GM19372 (cell line): Measurements from ENCODE around the gene CCR5.

ENCODE experiments used
- ATAC-seq: cut with Tn5 transposase; IDR thresholded peaks from one replicate; pipeline ENCODE4 v1.9.1; 2021; ENCODE audit warnings: mild to moderate bottlenecking, low read depth, moderate library complexity; ENCODE audit not compliant: unreplicated experiment

Gene CCR5

GRCh38 chr3:46405301-46406019 lies 34.7 kb downstream of the CCR5 start:
- ATAC-seq: no peak

DNA sequence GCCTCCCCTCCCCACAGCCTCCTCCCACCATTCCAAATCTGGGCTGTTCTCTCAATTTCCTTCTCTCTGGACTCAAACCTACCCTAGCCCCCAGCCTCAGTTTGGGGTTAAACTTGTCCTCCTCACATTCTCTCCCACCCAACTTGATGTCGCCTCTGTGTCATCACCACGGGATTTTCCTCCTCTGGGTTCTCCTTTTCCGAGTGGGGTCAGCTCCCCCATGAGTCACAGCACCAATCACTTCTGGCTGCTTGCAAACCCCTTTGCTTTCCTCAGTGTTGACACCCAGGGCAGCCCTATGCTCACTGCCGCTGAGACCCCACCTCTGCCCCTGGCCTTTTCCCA lies 35.7 kb downstream of the CCR5 start:
- no peak for ATAC-seq

GRCh38 chr3:46406788-46407611 lies 36.3 kb downstream of the CCR5 start, which contains the start of the genes CCR5AS and CCRL2:
Gene CCR5AS (minus strand): TSS chr3:46407066.
Gene CCRL2 (plus strand): TSS chr3:46407259. CDS start chr3:46408080, 821 bp downstream.
- no peak for ATAC-seq

- no peak for ATAC-seq
These were observed 37.2 kb downstream of the CCR5 start for GRCh38 chr3:46407970-46408369.

GRCh38 chr3:46408853-46409252 lies 38.1 kb downstream of the CCR5 start:
- ATAC-seq: no peak

DNA sequence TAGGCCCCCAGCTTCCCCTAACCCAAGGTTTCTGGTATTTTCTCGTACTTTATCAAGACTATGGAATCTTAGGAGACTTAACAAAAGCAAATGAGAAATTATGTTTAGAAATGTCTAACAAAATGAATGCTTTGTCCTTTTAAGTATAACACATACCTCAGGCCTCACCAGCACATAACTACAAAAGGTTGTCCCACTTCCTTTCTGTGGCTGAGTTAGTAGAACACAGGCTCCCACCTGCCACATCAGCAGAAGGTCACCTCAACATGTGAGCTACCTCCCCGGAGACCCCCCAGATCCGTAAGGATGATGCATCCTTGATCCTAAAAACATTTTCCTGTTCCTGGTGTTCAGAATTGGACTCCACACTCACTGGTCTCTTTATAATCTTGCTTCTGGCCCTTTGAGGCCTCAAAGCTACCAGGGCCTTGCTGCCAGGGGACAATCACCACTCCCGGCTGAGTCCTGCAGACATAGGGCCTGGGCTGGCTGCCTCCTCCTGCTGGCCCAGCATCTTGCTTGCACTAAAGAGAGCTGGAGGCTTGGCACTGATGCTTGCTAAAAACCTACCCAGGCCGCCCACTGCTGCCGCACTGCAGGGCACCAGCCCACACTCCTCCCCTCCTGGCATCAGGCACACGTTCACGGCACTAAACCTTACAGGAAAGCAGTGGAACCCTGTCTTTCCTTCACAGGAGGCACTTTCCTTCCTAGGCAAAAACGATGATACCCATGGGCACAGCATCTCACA lies 39.2 kb downstream of the CCR5 start:
- no peak for ATAC-seq

DNA sequence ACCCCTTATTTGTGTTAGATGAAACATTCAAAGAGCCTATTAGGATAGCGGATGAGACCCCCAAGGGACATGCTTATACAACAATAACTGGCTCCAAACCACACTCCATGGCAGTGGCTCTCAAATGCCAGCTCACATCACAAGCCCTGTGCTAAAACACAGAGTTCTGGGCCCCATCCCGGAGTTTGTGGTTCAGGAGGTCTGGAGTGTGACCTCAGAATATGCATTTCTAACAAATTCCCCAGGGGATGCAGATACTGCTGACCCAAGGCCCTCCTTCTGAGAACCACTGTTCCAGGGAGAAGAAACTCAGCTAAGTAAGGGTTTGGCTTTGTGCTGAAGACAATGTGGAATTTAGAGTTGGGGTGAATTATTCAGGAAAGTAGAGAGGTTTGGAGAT lies 39.9 kb downstream of the CCR5 start:
- ATAC-seq: no peak

- ATAC-seq: no peak
These were observed 40.5 kb downstream of the CCR5 start for GRCh38 chr3:46411271-46411670.

- ATAC-seq: no peak
These were observed 42.1 kb downstream of the CCR5 start for GRCh38 chr3:46412786-46413298.

GRCh38 chr3:46413951-46414350 lies 43.2 kb downstream of the CCR5 start:
- no peak for ATAC-seq

GRCh38 chr3:46414739-46415138 lies 44.0 kb downstream of the CCR5 start:
- no peak for ATAC-seq

GRCh38 chr3:46416125-46416810 lies 45.5 kb downstream of the CCR5 start:
- ATAC-seq: no peak

DNA sequence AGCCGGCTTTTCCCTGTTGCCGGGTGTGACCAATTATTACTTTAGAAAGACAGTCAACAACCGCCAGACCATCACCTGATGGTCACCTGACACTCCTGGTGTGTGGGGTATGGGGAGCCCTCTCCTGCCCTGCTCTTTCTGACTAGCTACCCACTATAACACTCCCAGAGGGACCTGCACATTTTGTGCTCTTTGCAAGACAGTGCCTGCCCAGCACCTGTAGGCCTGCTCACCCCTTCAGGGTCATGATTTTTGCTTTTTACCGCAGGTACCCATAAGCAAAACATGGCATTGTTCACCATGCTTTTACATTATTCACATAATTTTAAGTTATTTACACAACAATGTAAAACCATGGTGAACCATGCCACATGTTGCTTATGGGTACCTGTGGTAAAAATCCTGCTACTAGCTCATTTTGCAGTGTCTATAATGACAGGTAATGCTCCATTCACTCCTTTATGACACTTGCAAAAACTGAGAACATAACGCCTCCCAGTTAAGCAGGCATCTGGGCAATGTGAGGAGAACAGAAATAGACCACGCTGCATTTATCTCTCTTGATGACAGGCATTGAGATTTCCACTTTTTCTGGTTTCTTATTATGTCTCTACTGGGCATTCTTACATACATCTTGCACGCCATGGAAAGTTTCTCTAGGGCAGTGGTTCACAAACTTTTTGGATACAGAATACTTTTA lies 46.2 kb downstream of the CCR5 start:
- no peak for ATAC-seq

- ATAC-seq: no peak
These were observed 47.3 kb downstream of the CCR5 start for GRCh38 chr3:46417841-46418611.

DNA sequence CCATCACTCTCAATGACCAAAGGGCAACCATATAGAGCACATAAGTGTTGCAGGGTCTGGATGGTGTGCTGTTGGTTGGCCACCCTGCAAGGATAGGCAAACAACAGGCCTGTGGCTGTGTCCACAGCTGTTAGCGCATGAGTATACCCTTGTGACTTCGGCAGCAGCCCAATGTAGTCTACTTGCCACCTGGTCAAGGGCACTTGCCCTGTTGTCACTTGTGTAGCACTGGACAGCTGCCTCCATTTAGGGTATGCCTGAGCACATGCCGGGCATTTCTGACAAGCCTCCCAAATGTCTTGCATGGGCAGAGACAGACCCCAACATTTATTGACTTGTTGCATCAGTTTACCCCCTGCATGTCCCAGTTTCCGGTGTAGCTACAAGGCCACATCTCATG lies 49.1 kb downstream of the CCR5 start:
- no peak for ATAC-seq

DNA sequence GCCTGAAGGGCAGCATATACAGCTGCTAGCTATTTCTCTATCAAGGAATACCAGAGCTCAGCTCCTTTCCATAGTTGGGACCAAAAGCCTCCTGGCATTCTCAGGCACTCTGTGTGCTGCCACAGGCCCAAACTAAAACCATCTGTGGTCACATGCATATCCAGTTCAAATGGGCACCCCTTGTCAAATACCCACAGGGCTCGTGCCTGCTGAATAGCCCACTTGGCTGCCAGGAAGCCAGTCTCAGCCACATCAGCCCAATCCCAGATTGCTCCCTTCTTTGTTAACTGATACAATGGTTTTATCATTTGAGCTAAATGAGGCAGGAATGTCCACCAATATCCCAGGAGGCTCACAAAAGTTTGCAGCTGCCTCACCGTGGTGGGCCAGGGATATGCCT lies 50.2 kb downstream of the CCR5 start:
- ATAC-seq: no peak

DNA sequence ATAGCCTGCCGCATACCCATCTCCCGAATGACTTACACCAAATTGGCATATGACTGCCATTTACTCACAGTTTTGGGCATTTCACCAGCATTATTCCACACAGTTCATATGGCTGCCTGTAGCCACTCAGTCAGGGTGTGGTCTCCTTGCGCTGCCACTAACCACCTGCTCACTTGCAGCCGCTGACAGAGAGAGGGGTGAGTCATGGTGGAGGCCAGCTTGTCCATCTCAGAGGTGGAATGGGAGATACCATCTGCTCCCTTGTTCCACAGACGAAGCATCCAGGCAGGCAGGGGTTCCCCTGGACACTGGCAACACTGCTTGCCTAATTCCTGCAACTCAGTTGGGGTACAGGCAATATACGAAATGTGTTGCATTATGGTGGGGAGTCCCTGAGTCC lies 51.9 kb downstream of the CCR5 start:
- no peak for ATAC-seq

- no peak for ATAC-seq
These were observed 52.8 kb downstream of the CCR5 start for GRCh38 chr3:46423588-46423987.
